H9 (cell line): ENCODE results near the gene CYP2B6. TPM values are rescaled to one million over a fixed set of nuclear protein-coding genes. Genes with fewer than 3 reads are reported as not detected.

Experiments used
- DNase-seq: peaks from one replicate; pipeline ENCODE4 v3.0.0-alpha.2; 2017
- H2AFZ ChIP-seq: one replicate; pipeline ENCODE4 v1.6.1; 2013; ENCODE audit warnings: mild to moderate bottlenecking, low read length, control low read depth, moderate library complexity
- H2AK5ac ChIP-seq: 2 replicates; pipeline ENCODE4 v1.6.1; 2013; ENCODE audit warnings: low read length, control low read depth, mixed read lengths; ENCODE audit not compliant: insufficient read length
- H2BK120ac ChIP-seq: one replicate; pipeline ENCODE4 v1.6.1; 2013; ENCODE audit warnings: low read depth, mild to moderate bottlenecking, low read length, control low read depth, inconsistent platforms; ENCODE audit not compliant: poor library complexity, severe bottlenecking
- H2BK12ac ChIP-seq: 2 replicates; pipeline ENCODE4 v1.6.1; 2013; ENCODE audit warnings: low read length, control low read depth, mixed read lengths, low read depth; ENCODE audit not compliant: insufficient read length
- H2BK15ac ChIP-seq: 2 replicates; pipeline ENCODE4 v1.6.1; 2013; ENCODE audit warnings: low read depth, low read length, control low read depth
- H2BK20ac ChIP-seq: one replicate; pipeline ENCODE4 v1.6.1; 2013; ENCODE audit warnings: low read depth, mild to moderate bottlenecking, low read length, control low read depth, inconsistent platforms; ENCODE audit not compliant: poor library complexity, severe bottlenecking
- H2BK5ac ChIP-seq: 2 replicates; pipeline ENCODE4 v1.6.1; 2013; ENCODE audit warnings: low read length, control low read depth, mixed read lengths; ENCODE audit not compliant: insufficient read length
- H3K14ac ChIP-seq: 2 replicates; pipeline ENCODE4 v1.6.1; 2013; ENCODE audit warnings: low read length, control low read depth; ENCODE audit not compliant: insufficient read depth
- H3K18ac ChIP-seq: 2 replicates; pipeline ENCODE4 v1.6.1; 2013; ENCODE audit warnings: low read depth, mild to moderate bottlenecking, mixed read lengths, low read length, control low read depth; ENCODE audit not compliant: insufficient read length
- H3K23ac ChIP-seq: 2 replicates; pipeline ENCODE4 v1.6.1; 2013; ENCODE audit warnings: low read length, control low read depth, mixed read lengths, low read depth; ENCODE audit not compliant: insufficient read length
- H3K23me2 ChIP-seq: 2 replicates; pipeline ENCODE4 v1.6.1; 2013; ENCODE audit warnings: low read depth, mild to moderate bottlenecking, mixed read lengths, low read length, control low read depth; ENCODE audit not compliant: insufficient read length, poor library complexity, severe bottlenecking
- H3K27ac ChIP-seq: 2 replicates; pipeline ENCODE4 v1.5.1; 2013; ENCODE audit warnings: low read length, control low read depth, mixed read lengths, low read depth; ENCODE audit not compliant: insufficient read length
- H3K27me3 ChIP-seq: 2 replicates; pipeline ENCODE4 v1.6.1; 2013; ENCODE audit warnings: low read length, control low read depth, inconsistent platforms; ENCODE audit not compliant: insufficient read depth
- H3K4ac ChIP-seq: 2 replicates; pipeline ENCODE4 v1.6.1; 2013; ENCODE audit warnings: low read depth, mild to moderate bottlenecking, control low read depth, inconsistent platforms, low read length, moderate library complexity
- H3K4me1 ChIP-seq: 2 replicates; pipeline ENCODE4 v1.6.1; 2013; ENCODE audit warnings: low read length, control low read depth, inconsistent platforms; ENCODE audit not compliant: insufficient read depth
- H3K4me2 ChIP-seq: 2 replicates; pipeline ENCODE4 v1.6.1; 2013; ENCODE audit warnings: low read length, control low read depth, mixed read lengths; ENCODE audit not compliant: insufficient read length, insufficient read depth
- H3K56ac ChIP-seq: 2 replicates; pipeline ENCODE4 v1.6.1; 2013; ENCODE audit warnings: low read depth, mild to moderate bottlenecking, mixed read lengths, low read length, control low read depth; ENCODE audit not compliant: insufficient read length
- H3K79me1 ChIP-seq: 2 replicates; pipeline ENCODE4 v1.6.1; 2013; ENCODE audit warnings: low read depth, mild to moderate bottlenecking, moderate library complexity, low read length, control low read depth, inconsistent platforms; ENCODE audit not compliant: insufficient read depth, poor library complexity, severe bottlenecking
- H3K79me2 ChIP-seq: 2 replicates; pipeline ENCODE4 v1.6.1; 2013; ENCODE audit warnings: low read length, control low read depth, inconsistent platforms; ENCODE audit not compliant: insufficient read depth
- H3K9ac ChIP-seq: 2 replicates; pipeline ENCODE4 v1.6.1; 2013; ENCODE audit warnings: low read length, control low read depth, mixed read lengths; ENCODE audit not compliant: insufficient read length; ENCODE audit errors: extremely low read depth
- H3K9me3 ChIP-seq: one replicate; pipeline ENCODE4 v1.6.1; 2013; ENCODE audit warnings: low read depth, low read length, inconsistent platforms; ENCODE audit not compliant: control insufficient read depth
- H3T11ph ChIP-seq: one replicate; pipeline ENCODE4 v1.6.1; 2013; ENCODE audit warnings: mild to moderate bottlenecking, low read length, control low read depth, inconsistent platforms
- H4K20me1 ChIP-seq: one replicate; pipeline ENCODE4 v1.6.1; 2013; ENCODE audit not compliant: control insufficient read depth, insufficient read length, insufficient read depth
- H4K5ac ChIP-seq: 2 replicates; pipeline ENCODE4 v1.6.1; 2013; ENCODE audit warnings: low read depth, mild to moderate bottlenecking, mixed read lengths, low read length, control low read depth; ENCODE audit not compliant: insufficient read length
- H4K8ac ChIP-seq: replicated peaks from 2 replicates; pipeline ENCODE4 v1.6.1; 2013; ENCODE audit warnings: low read length, control low read depth, mixed read lengths, low read depth; ENCODE audit not compliant: insufficient read length
- H4K91ac ChIP-seq: 2 replicates; pipeline ENCODE4 v1.6.1; 2013; ENCODE audit warnings: low read depth, mild to moderate bottlenecking, moderate library complexity, mixed read lengths, low read length, control low read depth; ENCODE audit not compliant: insufficient read length
- H3K27ac Mint-ChIP-seq, 3 experiments: 2 replicates in 2 of 3; 3 replicates in 1 of 3; pipeline ENCODE4 v1.8.0; 2020 to 2021; ENCODE audit warnings: mixed read lengths in 3 of 3, mild to moderate bottlenecking in 1 of 3, moderate library complexity in 1 of 3
- H3K27me3 Mint-ChIP-seq: 2 replicates; pipeline ENCODE4 v1.8.0; 2021; ENCODE audit warnings: low read depth, mild to moderate bottlenecking, moderate library complexity, mixed read lengths
- H3K36me3 Mint-ChIP-seq, 3 experiments: 2 replicates in 2 of 3; 3 replicates in 1 of 3; pipeline ENCODE4 v1.8.0; 2020 to 2021; ENCODE audit warnings: low read depth in 3 of 3, mixed read lengths in 3 of 3; ENCODE audit not compliant: insufficient read depth in 1 of 3
- H3K4me1 Mint-ChIP-seq, 2 experiments: 2 replicates each; pipeline ENCODE4 v1.8.0; 2020; ENCODE audit warnings: mixed read lengths in 2 of 2
- H3K4me3 Mint-ChIP-seq, 2 experiments: 2 replicates in 1 of 2; 3 replicates in 1 of 2; pipeline ENCODE4 v1.8.0; 2020 to 2021; ENCODE audit warnings: mild to moderate bottlenecking in 2 of 2, mixed read lengths in 2 of 2, moderate library complexity in 1 of 2
- H3K9me3 Mint-ChIP-seq, 2 experiments: 2 replicates in 1 of 2; 3 replicates in 1 of 2; pipeline ENCODE4 v1.8.0; 2020; ENCODE audit warnings: mild to moderate bottlenecking in 2 of 2, mixed read lengths in 2 of 2, moderate library complexity in 1 of 2
- WGBS: extraction: QIAGEN DNeasy Blood & Tissue Kit; methylation state at CpG from one replicate; pipeline ENCODE4 v1.1.7; 2013; ENCODE audit warnings: missing lambda C conversion rate, low lambda C conversion rate, mixed read lengths; ENCODE audit not compliant: insufficient read length; ENCODE audit errors: extremely low coverage; 5-methylcytosine and 5-hydroxymethylcytosine counted together
- total RNA-seq: library from RNA; stranded (reverse); gene quantifications from 2 replicates; pipeline ENCODE4 v1.2.1, GENCODE V29; 2021
- TF ChIP-seq, protein P1 (sequence below): fragments of 200-600 bp; sonication (generic); conservative IDR thresholded peaks from 3 replicates; pipeline ENCODE4 v1.8.0; 2021; ENCODE audit warnings: antibody characterized with exemption, mild to moderate bottlenecking

Gene CYP2B6
- total RNA-seq, 1 experiment from 2014 or later: 3.0 TPM

DNA sequence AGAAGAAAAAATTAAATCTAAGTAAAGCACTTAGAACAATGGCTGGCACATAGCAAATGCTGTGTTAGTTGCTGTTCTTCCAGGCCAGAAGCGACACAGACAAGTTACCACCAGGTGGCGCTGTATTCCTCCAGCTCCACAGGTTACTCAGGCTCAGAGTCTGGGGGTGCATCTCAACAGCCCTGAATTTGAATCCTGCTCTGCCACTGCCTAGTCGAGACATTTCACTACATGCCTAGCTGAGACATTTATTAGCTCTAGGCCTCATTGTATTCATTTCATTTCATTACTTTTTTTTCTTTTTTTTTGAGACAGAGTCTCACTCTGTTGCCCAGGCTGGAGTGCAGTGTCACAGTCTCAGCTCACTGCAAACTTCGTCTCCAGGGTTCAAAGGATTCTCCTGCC lies 16.4 kb upstream of the CYP2B6 start:
- no peaks in the 10 kb centered on the region for H3K23me2 ChIP-seq
- H2BK12ac ChIP-seq: no peak overlapping the region
- no peak overlapping the region for H3K18ac ChIP-seq
- no peak overlapping the region for H3T11ph ChIP-seq
- no peaks in the 10 kb centered on the region for H3K4me1 ChIP-seq
- H3K79me1 ChIP-seq: no peaks in the 10 kb centered on the region
- peak; percentile 83 for DNase-seq
- no peaks in the 10 kb centered on the region; the same call in 1 of the 2 replicates for H3K27me3 ChIP-seq
- H3K27ac ChIP-seq: no peak overlapping the region
- H3K23ac ChIP-seq: no peak overlapping the region
- H4K20me1 ChIP-seq: no peaks in the 10 kb centered on the region
- WGBS: no CpG with 5 or more reads among the region's 4 CpGs
- Mint-ChIP-seq H3K9me3 (peaks cover 24 to 34% of the 10 kb centered on the region in 2 experiments), H3K36me3 (peaks cover 9 to 29% (median 17%) of the 10 kb centered on the region in 3 experiments; a peak in 6 of 7 replicates), H3K4me1 (peaks cover 4 to 5% of the 10 kb centered on the region in 2 experiments), H3K4me3 (no peak overlapping the region; a peak in 1 of 5 replicates), H3K27ac (no peak overlapping the region), H3K27me3 (peaks cover 8% of the 10 kb centered on the region; the same call in 1 of the 2 replicates)
- no peaks in the 10 kb centered on the region for H3K79me2 ChIP-seq
- H2BK15ac ChIP-seq: no peak overlapping the region
- H2BK20ac ChIP-seq: no peak overlapping the region
- no peak overlapping the region for H3K4me2 ChIP-seq
- no peak overlapping the region for H2BK5ac ChIP-seq
- H4K91ac ChIP-seq: no peak overlapping the region
- no peak overlapping the region for H2AFZ ChIP-seq
- no peak overlapping the region for H4K5ac ChIP-seq
- no peak overlapping the region for H3K4ac ChIP-seq
- no peak overlapping the region for H2BK120ac ChIP-seq
- no peak overlapping the region for H3K9ac ChIP-seq
- H4K8ac ChIP-seq: no peak overlapping the region
- H3K14ac ChIP-seq: no peak overlapping the region
- TF ChIP-seq, protein P1, sequence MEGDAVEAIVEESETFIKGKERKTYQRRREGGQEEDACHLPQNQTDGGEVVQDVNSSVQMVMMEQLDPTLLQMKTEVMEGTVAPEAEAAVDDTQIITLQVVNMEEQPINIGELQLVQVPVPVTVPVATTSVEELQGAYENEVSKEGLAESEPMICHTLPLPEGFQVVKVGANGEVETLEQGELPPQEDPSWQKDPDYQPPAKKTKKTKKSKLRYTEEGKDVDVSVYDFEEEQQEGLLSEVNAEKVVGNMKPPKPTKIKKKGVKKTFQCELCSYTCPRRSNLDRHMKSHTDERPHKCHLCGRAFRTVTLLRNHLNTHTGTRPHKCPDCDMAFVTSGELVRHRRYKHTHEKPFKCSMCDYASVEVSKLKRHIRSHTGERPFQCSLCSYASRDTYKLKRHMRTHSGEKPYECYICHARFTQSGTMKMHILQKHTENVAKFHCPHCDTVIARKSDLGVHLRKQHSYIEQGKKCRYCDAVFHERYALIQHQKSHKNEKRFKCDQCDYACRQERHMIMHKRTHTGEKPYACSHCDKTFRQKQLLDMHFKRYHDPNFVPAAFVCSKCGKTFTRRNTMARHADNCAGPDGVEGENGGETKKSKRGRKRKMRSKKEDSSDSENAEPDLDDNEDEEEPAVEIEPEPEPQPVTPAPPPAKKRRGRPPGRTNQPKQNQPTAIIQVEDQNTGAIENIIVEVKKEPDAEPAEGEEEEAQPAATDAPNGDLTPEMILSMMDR: peak; percentile 95
- no peak overlapping the region for H2AK5ac ChIP-seq
- no peaks in the 10 kb centered on the region for H3K9me3 ChIP-seq
- no peak overlapping the region for H3K56ac ChIP-seq
